Coronary artery (tissue), 2 donors: ENCODE measurements around the gene CNTD1.

Experiments
- DNase-seq: peaks from one replicate; pipeline ENCODE4 v3.0.0-alpha.2; 2017; ENCODE audit warnings: low spot score
- H3K27ac ChIP-seq, 2 donors: fragments of 200-600 bp; sonication (generic); one replicate each; pipeline ENCODE4 v1.5.1; 2016 to 2019
- H3K4me3 ChIP-seq: fragments of 200-600 bp; sonication (generic); 2 replicates; pipeline ENCODE4 v1.5.1; 2016; ENCODE audit warnings: mild to moderate bottlenecking, moderate library complexity
- TF ChIP-seq, protein P1 (sequence below): fragments of 200-600 bp; sonication (generic); IDR thresholded peaks from one replicate; pipeline ENCODE4 v1.5.1; 2019; ENCODE audit warnings: antibody characterized with exemption

Gene CNTD1

GRCh38 chr17:42844271-42844670 lies 45.6 kb downstream of the CNTD1 start, which contains the start of gene AOC2:
AOC2 (plus strand) TSS chr17:42844580; CDS start chr17:42844627, 47 bp downstream.
- Histone ChIP-seq H3K27ac (peak within 1 kb of the TSS in 1 of 2 donors; percentile 49), H3K4me3 (no peak within 1 kb of the TSS)
- TF ChIP-seq, protein P1, sequence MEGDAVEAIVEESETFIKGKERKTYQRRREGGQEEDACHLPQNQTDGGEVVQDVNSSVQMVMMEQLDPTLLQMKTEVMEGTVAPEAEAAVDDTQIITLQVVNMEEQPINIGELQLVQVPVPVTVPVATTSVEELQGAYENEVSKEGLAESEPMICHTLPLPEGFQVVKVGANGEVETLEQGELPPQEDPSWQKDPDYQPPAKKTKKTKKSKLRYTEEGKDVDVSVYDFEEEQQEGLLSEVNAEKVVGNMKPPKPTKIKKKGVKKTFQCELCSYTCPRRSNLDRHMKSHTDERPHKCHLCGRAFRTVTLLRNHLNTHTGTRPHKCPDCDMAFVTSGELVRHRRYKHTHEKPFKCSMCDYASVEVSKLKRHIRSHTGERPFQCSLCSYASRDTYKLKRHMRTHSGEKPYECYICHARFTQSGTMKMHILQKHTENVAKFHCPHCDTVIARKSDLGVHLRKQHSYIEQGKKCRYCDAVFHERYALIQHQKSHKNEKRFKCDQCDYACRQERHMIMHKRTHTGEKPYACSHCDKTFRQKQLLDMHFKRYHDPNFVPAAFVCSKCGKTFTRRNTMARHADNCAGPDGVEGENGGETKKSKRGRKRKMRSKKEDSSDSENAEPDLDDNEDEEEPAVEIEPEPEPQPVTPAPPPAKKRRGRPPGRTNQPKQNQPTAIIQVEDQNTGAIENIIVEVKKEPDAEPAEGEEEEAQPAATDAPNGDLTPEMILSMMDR = no peak
- DNase-seq = peak; percentile 17

DNA sequence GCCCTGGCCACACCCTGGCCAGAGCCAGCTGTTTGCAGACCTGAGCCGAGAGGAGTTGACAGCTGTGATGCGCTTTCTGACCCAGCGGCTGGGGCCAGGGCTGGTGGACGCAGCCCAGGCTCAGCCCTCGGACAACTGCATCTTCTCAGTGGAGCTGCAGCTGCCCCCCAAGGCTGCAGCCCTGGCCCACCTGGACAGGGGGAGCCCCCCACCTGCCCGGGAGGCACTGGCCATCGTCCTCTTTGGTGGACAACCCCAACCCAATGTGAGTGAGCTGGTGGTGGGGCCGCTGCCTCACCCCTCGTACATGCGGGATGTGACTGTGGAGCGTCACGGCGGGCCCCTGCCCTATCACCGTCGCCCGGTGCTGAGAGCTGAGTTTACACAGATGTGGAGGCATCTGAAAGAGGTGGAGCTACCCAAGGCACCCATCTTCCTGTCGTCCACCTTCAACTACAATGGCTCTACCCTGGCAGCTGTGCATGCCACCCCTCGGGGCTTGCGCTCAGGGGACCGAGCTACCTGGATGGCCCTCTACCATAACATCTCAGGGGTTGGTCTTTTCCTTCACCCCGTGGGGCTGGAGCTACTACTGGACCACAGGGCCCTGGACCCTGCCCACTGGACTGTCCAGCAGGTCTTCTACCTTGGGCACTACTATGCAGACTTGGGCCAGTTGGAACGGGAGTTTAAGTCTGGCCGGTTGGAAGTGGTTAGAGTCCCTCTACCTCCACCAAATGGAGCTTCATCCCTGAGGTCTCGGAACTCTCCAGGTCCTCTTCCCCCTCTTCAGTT lies 46.3 kb downstream of the CNTD1 start:
- Histone ChIP-seq H3K4me3 (no peak overlapping the region), H3K27ac (peak overlapping the region in 1 of 2 donors; percentile 49)
- peak; percentile 70 for DNase-seq
- TF ChIP-seq, protein P1 = no peak

DNA sequence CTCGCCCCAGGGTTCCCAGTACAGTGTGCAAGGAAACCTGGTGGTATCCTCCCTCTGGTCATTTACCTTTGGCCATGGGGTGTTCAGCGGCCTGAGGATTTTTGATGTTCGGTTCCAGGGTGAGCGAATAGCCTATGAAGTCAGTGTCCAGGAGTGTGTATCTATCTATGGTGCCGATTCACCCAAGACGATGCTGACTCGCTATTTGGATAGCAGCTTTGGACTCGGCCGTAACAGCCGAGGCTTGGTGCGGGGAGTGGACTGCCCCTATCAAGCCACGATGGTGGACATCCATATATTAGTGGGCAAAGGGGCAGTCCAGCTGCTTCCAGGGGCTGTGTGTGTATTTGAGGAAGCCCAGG lies 46.9 kb downstream of the CNTD1 start:
- peak; percentile 70 for DNase-seq
- TF ChIP-seq, protein P1 = no peak
- H3K4me3 ChIP-seq = no peak overlapping the region
- H3K27ac ChIP-seq = peak overlapping the region in 1 of 2 donors; percentile 80

GRCh38 chr17:42845918-42846593 lies 47.4 kb downstream of the CNTD1 start:
- Histone ChIP-seq H3K27ac (peak overlapping the region; percentile 33 to 80), H3K4me3 (no peak overlapping the region)
- TF ChIP-seq, protein P1 = no peak
- peak; percentile 70 for DNase-seq

- peak overlapping the region; percentile 33 to 80 for H3K27ac ChIP-seq
- TF ChIP-seq, protein P1 = no peak
- DNase-seq = peak; percentile 78
These were observed 48.1 kb downstream of the CNTD1 start for GRCh38 chr17:42846594-42847280.

GRCh38 chr17:42848093-42848492 lies 49.4 kb downstream of the CNTD1 start:
- H3K27ac ChIP-seq = no peak overlapping the region
- H3K4me3 ChIP-seq = no peak overlapping the region
- TF ChIP-seq, protein P1 = no peak
- DNase-seq = no peak

More at GRCh38 chr17:42846594-42847280, 48.1 kb downstream of the CNTD1 start:
- H3K4me3 ChIP-seq = no peak overlapping the region
